Activated CD4-positive, alpha-beta T cell treated with anti-CD3 and anti-CD28 coated beads, Interleukin-2, amount 50 U/mL, for 48 hours (primary cell): Measurements from ENCODE around the gene ANKRD18A.
"Not testable (repeated sequence)": the region's sequence is repeated elsewhere in the genome, so short reads cannot be mapped to it uniquely, and the experiment has no call there.

Experiments
- DNase-seq, 2 experiments: peaks; one replicate each; pipeline ENCODE4 v3.0.0-alpha.2; 2020

Gene ANKRD18A

DNA sequence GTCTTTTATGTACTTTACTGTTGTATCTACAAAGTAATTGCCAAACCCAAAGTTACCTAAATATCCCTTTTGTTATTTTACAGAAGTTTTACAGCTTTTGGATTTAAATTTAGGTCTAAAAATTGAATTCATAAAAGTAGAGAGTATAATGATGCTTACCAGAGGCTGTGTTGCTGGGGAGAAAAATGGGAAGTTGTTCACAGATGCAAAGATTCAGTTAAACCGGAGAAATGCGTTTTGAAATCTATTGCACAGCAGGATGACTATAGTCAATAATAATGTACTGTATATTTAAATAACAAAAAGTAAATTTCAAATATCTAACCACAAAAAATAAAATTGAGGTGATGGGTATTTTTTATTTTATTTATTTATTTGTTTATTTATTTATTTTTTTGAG lies 2.6 kb upstream of the ANKRD18A start:
- no peak for DNase-seq

DNA sequence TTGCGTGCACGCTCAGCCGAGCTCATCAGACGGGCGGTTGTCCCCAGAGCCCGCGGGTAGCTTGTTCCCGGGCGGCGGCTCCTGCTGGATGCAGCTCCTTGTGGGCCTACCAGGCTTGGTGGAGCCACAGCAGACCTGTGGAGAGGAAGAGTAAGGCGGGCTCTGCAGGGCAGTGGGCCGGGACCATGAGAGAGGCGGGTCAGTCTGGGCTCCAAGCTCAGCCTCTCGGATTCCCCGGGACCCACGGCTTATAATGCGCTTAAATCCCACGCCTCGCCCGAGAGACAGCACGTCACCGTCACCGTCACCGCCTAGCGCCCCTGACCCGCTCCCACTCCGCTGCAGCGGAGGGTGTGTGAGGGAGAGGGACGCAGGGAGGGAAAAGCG lies 1.9 kb upstream of the ANKRD18A start:
- DNase-seq: peak; percentile 19 to 28

DNA sequence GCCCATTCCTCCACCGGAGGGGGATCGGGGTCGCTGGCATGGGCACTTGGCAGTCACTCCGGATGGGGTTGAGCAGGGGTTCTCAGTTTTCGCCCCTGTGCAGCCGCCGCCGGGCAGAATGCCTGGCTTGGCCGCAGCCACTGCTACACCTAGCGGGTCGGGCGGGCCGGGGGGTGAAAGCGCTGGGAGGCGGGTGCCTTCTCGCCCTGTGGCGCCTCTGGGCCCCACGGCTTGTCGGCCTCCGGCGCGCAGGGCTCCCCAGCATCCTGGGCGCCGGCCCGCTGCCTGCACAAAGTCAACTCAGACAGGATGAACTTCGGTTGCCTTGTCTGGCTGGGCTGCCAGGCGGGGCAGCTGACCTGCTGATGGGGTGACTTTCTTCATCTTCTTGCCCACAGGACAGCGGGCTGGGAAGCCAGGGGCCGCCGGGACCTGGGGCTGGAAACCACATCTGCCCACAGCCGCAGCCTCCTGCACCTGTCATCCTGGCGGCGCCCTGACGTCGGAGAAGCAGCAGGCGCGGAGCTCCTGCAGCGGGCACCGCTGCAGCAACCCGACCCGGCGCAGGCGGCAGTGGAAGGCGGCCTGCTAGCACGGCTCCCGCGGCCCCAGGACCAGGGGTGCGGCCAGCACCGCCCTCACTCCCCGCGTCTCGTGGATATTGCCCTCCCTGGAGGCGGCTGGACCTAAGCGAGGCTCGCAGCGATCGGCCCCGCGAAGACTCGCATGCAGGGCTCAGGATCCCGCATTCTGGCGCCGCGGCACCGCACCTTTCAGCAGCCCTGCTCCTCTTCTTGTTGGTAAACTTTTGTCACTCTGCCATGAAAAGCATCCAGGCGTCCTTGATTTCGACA lies 1.3 kb upstream of the ANKRD18A start:
- DNase-seq: peak; percentile 50 to 59

DNA sequence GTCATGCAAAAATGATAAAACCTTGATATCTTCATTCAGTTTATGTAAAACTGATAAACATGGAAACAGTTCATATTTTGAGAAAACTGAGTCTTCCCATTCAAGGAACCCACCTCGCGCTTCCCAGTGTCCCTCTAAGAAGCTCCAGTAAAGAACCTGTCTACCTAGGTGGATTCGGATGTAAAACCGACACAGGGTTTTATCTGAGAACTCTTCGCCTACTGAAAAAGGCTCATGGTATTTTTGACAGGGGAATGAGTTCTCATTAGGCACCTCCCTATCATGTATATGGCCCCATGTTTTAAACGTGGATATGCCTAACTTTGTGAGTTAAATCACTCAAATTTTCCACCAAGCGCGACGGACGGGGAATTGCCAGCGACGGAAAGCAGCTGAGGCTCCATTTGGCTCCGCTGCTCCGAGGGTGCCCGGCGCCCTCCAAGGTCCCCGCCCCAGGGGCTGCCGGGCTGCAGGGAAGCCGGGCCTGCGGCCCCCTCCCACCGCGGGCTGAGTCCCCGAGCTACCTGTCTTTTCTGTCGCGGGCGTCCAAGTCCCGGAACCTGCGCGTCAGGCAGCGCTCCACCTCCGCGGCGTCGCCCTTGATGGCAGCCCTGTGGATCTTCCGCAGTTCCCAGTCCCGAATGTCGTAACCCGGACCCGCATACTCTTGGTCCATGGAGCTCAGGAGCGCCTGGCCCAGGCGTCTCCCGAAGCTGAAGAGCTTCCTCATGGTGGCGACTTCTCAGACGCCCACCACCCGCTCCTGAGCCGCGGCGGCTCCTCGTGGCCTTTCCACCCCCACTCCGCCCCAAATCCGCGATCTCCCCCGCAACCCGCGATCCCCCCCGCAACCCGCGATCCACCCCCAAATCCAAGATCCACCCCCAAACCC lies 594 bp downstream of the ANKRD18A start:
- DNase-seq: peak; percentile 42 to 48

DNA sequence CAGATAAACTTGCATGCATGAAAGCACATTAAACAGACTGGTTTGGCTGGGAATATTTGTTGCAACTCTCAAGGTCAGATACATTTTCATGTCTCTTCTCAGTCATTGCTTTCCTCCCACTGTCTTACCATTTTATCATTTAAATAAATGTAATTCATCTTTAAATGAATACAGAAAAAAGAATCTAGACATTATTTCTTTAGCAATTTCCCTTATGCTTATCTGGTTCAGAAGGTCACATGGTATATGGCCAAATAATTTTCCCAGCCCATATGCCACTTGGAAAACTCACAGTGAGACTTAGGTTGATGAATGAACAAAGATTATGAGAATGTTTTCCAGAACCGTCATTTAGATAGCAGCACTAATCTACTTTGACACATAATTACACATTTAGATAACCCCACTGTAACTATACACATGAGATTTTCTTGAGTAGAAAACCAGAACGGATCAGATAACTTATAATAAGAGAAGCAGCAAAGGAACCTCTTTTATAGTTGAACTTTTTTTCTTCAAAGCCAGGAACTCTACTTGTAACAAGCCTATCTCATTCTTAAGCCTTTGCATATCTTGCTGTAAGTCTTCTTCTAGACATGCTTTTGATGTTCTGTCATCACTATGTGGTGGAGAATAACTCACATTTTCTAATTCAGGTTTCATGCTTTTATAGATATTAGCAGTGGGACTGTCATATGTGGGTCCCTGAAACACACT lies 22.2 kb downstream of the ANKRD18A start:
- not testable (repeated sequence) for DNase-seq

DNA sequence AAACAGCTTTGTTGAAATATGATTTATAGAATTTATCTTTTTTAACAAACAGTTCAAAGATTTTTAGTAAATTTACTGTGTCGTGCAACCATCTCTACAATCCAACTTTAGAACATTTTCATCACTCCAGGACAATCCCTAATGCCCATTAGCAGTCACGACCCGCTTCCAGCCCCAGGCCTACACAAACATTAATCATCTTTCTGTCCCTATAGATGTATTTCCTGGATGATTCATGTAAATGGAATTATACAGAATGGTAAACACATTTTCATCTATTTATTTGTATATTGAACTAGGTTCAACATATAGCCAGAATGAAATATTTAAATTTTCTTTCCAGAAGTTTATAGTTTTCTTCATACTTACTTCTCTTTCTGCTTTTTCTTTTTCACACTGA lies 25.3 kb downstream of the ANKRD18A start:
- DNase-seq: not testable (repeated sequence)

DNA sequence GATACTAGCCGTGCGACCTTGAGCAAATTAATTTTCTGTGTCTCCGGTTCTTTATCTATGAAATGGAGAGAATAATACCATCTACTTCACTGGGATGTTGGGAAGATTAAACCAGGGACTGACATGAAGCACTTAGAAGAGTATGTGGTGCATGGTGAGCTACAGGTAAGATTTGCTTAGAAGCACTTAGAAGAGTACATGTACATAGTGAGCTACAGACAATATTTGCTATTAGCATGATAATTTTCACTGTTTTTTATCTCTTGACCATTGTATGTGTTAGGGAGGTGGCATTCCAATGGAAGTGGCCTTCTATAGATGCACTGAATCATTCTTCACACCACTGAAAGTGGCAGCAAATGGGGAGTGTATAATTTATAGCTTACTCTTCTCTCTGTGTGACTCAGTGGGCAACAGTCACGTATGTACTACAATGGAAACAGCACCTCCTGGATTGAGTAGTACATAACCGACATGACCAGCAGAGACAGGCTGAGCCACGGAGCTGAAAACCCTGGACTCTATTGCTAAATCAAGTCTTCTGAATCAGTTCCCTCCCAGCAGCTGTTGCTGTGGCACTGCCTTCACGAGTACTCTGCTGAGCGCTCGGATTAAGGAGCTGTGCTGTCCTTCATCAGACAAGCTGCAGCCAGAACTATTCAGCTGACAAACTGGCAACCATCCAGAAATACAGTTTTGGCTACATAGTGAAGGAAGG lies 28.9 kb downstream of the ANKRD18A start:
- DNase-seq: not testable (repeated sequence)

DNA sequence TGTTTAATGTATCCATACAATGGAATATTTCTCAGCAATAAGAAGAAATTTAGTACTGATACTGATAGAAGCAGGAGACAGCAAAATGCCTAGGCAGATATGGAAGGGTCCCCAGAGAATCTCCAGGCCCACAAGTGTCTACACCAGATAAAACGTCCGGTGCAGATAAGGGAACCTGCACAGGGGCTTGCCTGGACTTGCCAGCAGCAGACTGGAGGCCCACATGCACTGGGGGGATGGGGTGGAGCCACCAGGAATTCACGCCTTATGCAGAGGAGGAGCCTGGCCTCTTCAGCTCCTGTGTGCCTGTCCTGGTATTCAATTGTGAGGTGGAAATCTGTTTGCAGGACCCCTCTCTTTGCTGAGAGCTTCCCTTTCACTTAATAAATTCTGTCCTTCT lies 36.6 kb downstream of the ANKRD18A start:
- not testable (repeated sequence) for DNase-seq

DNA sequence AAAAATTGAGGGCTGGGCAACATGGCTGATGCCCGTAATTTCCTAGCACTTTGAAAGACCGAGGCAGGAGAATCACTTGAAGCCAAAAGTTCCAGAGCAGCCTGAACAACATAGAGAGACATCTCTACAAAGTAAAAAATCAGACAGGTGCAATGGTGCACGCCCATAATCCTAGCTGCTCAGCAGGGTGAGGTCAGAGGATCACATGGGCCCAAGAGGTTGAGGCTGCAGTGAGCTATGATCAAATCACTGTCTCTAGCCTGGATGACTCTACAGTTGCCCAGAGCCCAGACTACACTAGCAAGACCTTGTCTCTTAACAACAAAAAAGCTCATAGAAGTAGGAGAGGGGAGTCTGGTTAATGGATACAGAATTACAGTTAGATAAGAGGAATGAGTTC lies 40.3 kb downstream of the ANKRD18A start:
- DNase-seq: not testable (repeated sequence)

DNA sequence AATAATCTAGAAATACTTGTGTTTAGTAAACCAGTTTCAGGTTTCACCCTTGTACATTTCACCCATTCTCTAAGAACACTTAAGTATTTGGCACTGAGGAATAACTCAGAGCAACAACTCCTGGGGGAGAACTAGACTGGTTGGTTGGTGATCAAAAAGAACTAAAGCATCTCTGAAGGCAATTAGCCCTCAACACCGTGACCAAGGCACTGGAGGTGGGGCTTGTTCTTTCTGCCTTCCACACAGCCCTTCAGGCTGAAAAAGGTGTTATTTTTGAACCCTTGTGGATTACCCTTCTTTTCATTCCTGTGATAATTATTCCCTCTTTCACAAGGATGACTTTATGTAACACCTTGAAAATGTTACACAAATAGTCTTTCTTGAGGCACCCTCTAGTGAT lies 44.2 kb downstream of the ANKRD18A start:
- not testable (repeated sequence) for DNase-seq

DNA sequence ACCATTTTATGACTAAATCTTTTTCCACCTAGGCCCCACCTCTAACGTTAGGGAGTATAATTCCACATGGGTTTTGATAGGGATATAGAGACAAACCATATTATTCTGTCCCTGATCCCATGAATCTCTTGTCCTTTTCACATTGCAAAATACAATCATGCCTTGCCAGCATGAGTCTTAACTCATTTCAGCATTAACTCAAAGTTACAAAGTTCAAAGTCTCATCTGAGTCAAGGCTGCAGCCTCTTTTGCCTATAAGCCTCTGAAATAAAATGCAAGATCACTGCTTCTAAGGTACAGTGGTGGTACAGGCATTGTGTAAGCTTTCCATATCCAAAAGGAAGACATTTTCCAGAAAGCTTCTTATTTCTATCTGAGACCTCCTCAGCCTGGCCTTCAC lies 54.3 kb downstream of the ANKRD18A start:
- DNase-seq: not testable (repeated sequence)

DNA sequence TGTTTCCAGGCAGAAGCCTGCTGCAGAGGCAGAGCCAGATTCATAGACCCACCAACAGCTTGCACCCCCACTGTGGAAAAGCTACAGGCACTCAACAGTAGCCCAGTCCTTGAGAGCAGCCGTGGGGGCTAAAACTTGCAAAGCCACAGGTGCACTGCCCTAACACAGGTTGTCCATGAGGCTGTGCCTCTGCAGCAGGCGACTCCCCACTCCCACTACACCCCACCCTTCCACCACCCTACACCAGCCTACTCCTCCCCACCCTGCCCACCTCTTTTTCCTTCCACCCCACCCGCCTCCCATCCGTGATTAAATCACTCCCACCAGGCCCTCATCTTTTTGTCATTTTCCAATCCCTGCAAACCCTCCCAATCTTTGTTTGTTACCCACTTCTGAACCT lies 55.2 kb downstream of the ANKRD18A start:
- not testable (repeated sequence) for DNase-seq

DNA sequence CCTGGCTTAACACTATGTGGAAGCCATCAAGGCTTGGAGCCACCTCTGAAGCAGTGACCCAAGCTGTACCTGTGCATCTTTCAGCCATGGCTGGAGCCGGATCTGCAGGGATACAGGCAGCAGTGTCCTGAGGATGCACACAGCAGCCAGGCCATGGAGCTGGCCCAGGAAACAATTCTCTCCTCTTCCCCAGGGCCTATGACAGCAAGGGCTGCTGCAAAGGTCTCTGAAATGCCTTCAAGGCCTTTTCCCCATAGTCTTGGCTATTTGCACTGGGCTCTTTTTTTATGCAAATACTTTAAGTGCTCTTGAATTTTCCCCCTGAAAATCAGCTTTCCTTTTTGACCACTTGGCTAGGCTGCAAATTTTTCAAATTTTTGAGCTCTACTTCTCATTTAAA lies 56.5 kb downstream of the ANKRD18A start:
- DNase-seq: not testable (repeated sequence)

DNA sequence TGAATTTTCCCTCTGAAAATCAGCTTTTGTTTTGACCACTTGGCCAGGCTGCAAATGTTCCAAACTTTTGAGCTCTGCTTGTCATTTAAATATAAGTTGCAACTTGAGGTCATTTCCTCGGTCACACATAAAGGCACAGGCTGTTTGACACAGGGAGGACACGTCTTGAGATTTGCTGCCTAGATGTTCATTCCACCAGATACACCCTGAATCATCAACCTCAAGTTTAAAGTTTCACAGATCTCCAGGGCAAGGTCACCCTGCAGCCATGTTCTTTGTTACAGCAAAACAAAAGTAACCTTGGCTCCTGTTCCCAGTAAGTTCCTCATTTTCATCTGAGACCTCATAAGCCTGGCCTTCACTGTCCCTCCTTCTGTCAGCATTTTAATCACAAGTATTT lies 59.3 kb downstream of the ANKRD18A start:
- not testable (repeated sequence) for DNase-seq

DNA sequence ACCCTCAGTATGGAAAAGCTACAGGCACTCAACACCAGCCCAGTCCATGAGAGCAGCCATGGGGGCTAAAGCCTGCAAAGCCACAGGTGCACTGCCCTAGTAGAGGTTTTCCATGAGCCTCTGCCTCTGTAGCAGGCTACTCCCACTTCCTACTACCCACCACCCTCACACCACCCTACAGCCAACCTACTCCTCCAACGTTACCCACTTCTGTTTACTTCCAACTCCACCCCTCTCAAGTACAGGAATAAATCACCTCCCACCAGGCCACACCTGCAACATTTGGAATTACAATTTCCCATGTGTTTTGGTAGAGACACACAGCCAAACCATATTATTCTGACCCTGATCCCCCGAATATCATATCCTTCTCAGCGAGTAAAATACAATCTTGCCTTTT lies 61.2 kb downstream of the ANKRD18A start:
- not testable (repeated sequence) for DNase-seq

DNA sequence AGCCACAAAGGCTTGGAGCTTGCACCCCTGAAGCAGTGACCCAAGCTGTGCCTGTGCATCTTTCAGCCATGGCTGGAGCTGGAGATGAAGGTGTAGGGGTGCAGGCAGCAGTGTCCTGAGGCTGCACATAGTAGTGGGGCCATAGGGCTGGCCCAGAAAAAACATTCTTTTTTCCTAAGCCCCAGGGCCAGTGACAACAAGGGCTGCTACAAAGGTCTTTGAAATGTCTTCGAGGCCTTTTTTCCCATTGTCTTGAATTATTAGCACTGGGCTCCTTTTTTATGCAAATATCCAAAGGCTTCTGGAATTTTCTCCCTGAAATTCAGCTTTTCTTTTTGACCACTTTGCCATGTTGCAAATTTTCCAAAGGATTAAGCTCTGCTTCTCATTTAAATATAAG lies 62.6 kb downstream of the ANKRD18A start:
- not testable (repeated sequence) for DNase-seq

DNA sequence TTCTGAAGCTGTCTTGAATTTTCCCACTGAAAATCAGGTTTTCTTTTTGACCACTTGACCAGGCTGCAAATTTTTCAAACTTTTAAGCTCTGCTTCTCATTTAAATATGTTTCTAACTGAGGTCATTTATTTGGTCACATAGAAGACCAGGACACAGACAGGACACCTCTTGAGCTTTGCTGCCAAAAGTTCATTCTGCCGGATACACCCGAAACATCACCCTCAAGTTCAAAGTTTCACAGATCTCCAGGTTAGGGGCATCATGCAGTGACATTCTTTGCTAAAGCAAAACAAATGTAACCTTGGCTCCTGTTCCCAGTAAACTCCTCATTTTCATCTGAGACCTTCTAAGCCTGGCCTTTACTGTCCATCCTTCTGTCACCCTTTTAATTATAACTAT lies 65.4 kb downstream of the ANKRD18A start:
- not testable (repeated sequence) for DNase-seq

DNA sequence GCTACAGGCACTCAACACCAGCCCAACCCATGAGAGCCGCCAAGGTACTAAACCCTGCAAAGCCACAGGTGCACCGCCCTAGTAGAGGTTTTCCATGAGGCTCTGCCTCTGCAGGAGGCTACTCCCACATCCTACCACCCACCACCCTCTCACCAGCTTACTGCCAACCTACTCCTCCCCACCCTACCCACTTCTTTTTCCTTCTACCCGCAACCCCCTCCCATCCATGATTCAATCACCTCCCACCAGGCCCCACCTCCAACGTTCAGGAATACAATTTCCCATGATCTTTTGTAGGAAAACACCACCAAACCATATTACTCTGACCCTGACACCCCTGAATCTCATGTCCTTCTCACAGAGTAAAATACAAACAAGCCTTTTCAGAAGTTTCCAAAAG lies 67.4 kb downstream of the ANKRD18A start:
- DNase-seq: not testable (repeated sequence)

DNA sequence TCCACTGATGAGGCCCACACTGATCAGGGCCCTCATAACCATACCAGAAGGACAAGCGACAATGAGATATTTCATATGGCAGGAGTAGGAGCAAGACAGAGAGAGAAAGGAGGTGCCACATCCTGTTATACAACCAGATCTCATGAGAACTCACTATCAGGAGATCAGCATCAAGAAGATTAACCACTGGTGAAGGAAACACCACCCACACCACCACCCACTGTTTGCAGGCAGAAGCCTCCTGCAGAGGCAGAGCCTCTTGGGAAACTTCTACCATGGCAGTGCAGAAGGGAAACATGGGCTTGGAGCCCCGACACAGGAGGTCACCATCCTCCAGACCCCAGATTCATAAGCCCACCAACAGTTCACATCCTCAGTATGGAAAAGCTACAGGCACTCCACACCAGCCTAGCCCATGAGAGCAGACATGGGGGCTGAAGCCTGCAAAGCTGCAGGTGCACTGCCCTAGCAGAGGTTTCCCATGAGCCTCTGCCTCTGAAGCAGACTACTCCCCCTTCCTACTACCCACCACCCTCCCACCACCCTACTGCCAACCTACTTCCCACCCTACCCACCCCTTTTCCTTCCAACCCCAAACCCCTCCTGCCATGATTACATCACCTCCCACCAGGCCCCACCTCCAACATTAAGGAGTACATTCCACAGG lies 73.8 kb downstream of the ANKRD18A start:
- peak; percentile 41 to 47 for DNase-seq

DNA sequence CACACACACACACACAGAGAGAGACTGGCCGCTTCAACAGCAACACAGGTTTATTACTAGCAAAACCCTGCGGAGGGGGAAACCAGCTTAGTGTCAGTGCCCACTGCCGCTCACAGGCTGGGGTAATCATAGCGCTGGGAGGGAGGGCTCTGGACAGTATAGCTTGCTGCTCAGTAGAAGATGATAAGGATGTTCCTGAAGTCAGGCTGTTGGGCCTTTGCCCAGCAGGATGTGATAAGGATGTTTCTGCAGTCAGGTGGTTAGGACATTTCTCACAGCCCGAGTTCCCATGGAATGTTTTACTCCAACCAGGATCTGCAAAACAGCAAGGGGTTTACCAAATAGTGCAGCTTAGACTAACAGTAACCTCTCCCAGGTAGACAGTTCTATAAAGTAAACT lies 79.9 kb downstream of the ANKRD18A start:
- not testable (repeated sequence) for DNase-seq

DNA sequence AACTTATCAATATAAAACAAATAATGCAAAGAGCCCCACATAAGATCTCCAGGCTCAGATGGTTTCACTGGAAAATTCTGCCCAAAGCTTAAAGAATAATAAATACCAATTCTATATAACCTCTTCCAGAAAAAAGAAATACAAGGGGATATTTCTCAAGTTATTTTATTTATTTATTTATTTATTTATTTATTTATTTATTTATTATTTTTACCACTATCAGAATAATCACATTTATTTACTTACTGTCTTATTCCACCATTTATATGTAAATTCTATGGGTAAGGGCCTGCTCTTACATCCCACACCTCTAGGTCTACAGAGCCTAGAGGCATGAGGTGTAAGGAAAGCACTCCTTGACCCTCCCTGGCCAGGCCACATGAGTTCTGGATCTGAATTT lies 91.1 kb downstream of the ANKRD18A start:
- DNase-seq: no peak

DNA sequence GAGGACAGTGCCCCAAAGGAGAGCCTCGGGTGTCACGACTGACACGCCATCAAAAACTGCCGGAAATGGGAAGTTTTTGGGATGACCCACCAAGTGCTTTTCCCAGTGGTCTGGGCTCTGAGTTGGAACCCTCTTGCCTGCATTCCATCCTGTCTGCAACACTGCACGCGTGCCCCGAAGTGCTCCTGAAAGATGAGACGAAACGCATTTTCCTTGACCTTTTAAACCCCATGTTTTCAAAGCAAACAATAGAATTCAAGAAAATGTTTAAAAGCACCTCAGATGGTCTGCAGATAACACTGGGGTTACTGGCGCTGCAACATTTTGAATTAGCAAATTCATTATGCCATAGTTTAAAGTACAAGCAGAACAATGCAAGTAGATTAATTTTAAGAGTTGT lies 92.9 kb downstream of the ANKRD18A start:
- DNase-seq: no peak
